ENCODE data around the gene ZNF385D.

Gene ZNF385D

GRCh38 chr3:21747966-21748555 lies 2.9 kb downstream of the ZNF385D start:
- DNase-seq = no peak

GRCh38 chr3:21747376-21747775 lies 3.6 kb downstream of the ZNF385D start:
- DNase-seq = no peak

- no peak for DNase-seq
Observed at GRCh38 chr3:21745966-21746365, 5.0 kb downstream of the ZNF385D start.

GRCh38 chr3:21744793-21745192 lies 6.2 kb downstream of the ZNF385D start:
- no peak for DNase-seq

GRCh38 chr3:21738935-21739702 lies 11.9 kb downstream of the ZNF385D start:
- DNase-seq = no peak

- DNase-seq = no peak
Observed at GRCh38 chr3:21738283-21738682, 12.7 kb downstream of the ZNF385D start.

- DNase-seq = peak; percentile 28
Observed at GRCh38 chr3:21734746-21735145, 16.3 kb downstream of the ZNF385D start.

- peak; percentile 4 for DNase-seq
Observed at GRCh38 chr3:21729888-21730459, 21.0 kb downstream of the ZNF385D start.

- DNase-seq = no peak
Observed at GRCh38 chr3:21729331-21729730, 21.7 kb downstream of the ZNF385D start.

- no peak for DNase-seq
Observed at GRCh38 chr3:21722768-21723167, 28.2 kb downstream of the ZNF385D start.

GRCh38 chr3:21722301-21722700 lies 28.7 kb downstream of the ZNF385D start:
- no peak for DNase-seq

GRCh38 chr3:21718943-21719591 lies 31.9 kb downstream of the ZNF385D start:
- DNase-seq = no peak

- DNase-seq = peak; percentile 57
Observed at GRCh38 chr3:21718161-21718765, 32.7 kb downstream of the ZNF385D start.

GRCh38 chr3:21715662-21716061 lies 35.3 kb downstream of the ZNF385D start:
- DNase-seq = no peak

- DNase-seq = peak; percentile 61
Observed at GRCh38 chr3:21705769-21706168, 45.2 kb downstream of the ZNF385D start.

- DNase-seq = no peak
Observed at GRCh38 chr3:21704796-21705195, 46.2 kb downstream of the ZNF385D start.

GRCh38 chr3:21703291-21703690 lies 47.7 kb downstream of the ZNF385D start:
- no peak for DNase-seq

GRCh38 chr3:21697707-21698106 lies 53.3 kb downstream of the ZNF385D start:
- DNase-seq = no peak

GRCh38 chr3:21694506-21694905 lies 56.5 kb downstream of the ZNF385D start:
- DNase-seq = no peak

GRCh38 chr3:21691036-21691435 lies 60.0 kb downstream of the ZNF385D start:
- DNase-seq = no peak

- DNase-seq = no peak
Observed at GRCh38 chr3:21682206-21682605, 68.8 kb downstream of the ZNF385D start.

GRCh38 chr3:21673393-21673792 lies 77.6 kb downstream of the ZNF385D start:
- no peak for DNase-seq

GRCh38 chr3:21672303-21672702 lies 78.7 kb downstream of the ZNF385D start:
- peak; percentile 39 for DNase-seq

Data from T1000 (cell line).